NT2/D1 (cell line): Measurements from ENCODE around the gene PEDS1.

Source experiments
- SUZ12 ChIP-seq: IDR thresholded peaks from 2 replicates; pipeline ENCODE4 v1.6.1; 2011; ENCODE audit not compliant: insufficient read length, insufficient read depth; ENCODE audit errors: extremely low read depth
- ZNF274 ChIP-seq: IDR thresholded peaks from 2 replicates; pipeline ENCODE4 v1.6.1; 2011; ENCODE audit warnings: mild to moderate bottlenecking, low read depth, low read length

DNA sequence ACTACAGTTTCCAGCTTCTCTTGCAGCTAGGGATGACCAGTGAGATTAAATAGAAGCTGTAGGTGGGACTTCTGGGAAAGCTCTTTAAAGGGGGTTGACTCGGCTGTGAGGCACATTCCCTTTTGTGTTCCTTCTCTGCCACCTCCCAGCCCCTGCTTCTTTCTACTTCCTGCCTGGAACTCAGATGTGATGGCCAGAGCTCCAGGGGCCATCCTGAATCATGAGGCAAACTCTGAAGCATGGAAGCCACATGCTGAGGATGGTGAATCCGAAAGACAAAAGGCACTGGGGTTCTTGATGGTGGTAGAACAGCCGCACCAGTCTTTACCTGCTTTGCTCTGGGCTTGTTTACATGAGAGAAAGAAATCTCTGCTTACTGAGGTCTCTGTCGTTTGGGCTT is 46.2 kb upstream of the PEDS1 start:
- TF ChIP-seq ZNF274 (no peak), SUZ12 (no peak)
